Spleen (tissue), 11 donors: ENCODE measurements around the gene GBA2. TPM values are rescaled to one million over a fixed set of nuclear protein-coding genes. Genes with fewer than 3 reads are reported as not detected.

Experiments used
- DNase-seq: peaks from one replicate; pipeline ENCODE4 v3.0.0-alpha.2; 2020
- H3K27ac ChIP-seq, 8 donors: fragments of 200-600 bp; sonication (generic) in 7 of 8; 1 replicate in 4 of 8; 2 replicates in 4 of 8; pipeline versions ENCODE4 v1.5.0 to v1.8.0; 2016 to 2021; ENCODE audit warnings: inconsistent platforms in 4 of 8, mild to moderate bottlenecking in 4 of 8, moderate library complexity in 1 of 8
- H3K27me3 ChIP-seq, 7 donors: fragments of 200-600 bp; sonication (generic) in 6 of 7; replicated peaks in 1 of 7; 1 replicate in 4 of 7; 2 replicates in 3 of 7; pipeline versions ENCODE4 v1.5.0 to v1.8.0; 2016 to 2021; ENCODE audit warnings: inconsistent platforms in 3 of 7, mild to moderate bottlenecking in 1 of 7
- H3K36me3 ChIP-seq, 6 donors: fragments of 200-600 bp; sonication (generic) in 5 of 6; 1 replicate in 4 of 6; 2 replicates in 2 of 6; pipeline versions ENCODE4 v1.5.0 to v1.8.0; 2016 to 2021; ENCODE audit warnings: inconsistent platforms in 2 of 6
- H3K4me1 ChIP-seq, 6 donors: fragments of 200-600 bp; sonication (generic) in 5 of 6; 1 replicate in 3 of 6; 2 replicates in 3 of 6; pipeline versions ENCODE4 v1.5.0 to v1.8.0; 2016 to 2021; ENCODE audit warnings: inconsistent platforms in 3 of 6
- H3K4me3 ChIP-seq, 8 donors: fragments of 200-600 bp; sonication (generic) in 7 of 8; 1 replicate in 4 of 8; 2 replicates in 4 of 8; pipeline versions ENCODE4 v1.5.0 to v1.8.0; 2016 to 2021; ENCODE audit warnings: inconsistent platforms in 4 of 8, mild to moderate bottlenecking in 4 of 8, moderate library complexity in 2 of 8
- H3K9me3 ChIP-seq, 8 donors: fragments of 200-600 bp; sonication (generic) in 7 of 8; 1 replicate in 4 of 8; 2 replicates in 4 of 8; pipeline versions ENCODE4 v1.5.0 to v1.8.0; 2016 to 2021; ENCODE audit warnings: inconsistent platforms in 4 of 8
- CTCF ChIP-seq, 11 experiments: fragments of 200-600 bp in 7 of 11; fragments of 450-650 bp in 4 of 11; sonication (generic) in 4 of 11; IDR thresholded peaks in 8 of 11; conservative IDR thresholded peaks in 3 of 11; 1 replicate in 7 of 11; 2 replicates in 4 of 11; pipeline versions ENCODE4 v1.4.0 to v1.8.0; 2016 to 2021; ENCODE audit warnings: antibody characterized with exemption in 11 of 11, inconsistent platforms in 4 of 11, mild to moderate bottlenecking in 1 of 11
- POLR2A ChIP-seq, 3 donors: fragments of 450-650 bp; IDR thresholded peaks; one replicate each; pipeline ENCODE4 v1.5.1; 2017; ENCODE audit warnings: antibody characterized with exemption in 3 of 3, mild to moderate bottlenecking in 1 of 3
- POLR2AphosphoS5 ChIP-seq, 3 donors: sonication (generic); formaldehyde crosslinking; IDR thresholded peaks; one replicate each; pipeline ENCODE4 v1.5.1; 2017; ENCODE audit warnings: antibody characterized with exemption in 3 of 3
- WGBS, 5 donors: extraction: QIAGEN DNeasy Blood & Tissue Kit in 3 of 5; methylation state at CpG; one replicate each; pipeline versions ENCODE4 v1.1.5 to v1.1.7; 2013 to 2018; 5-methylcytosine and 5-hydroxymethylcytosine counted together
- intact Hi-C: fragments of 100-400 bp; cut with DNase I; formaldehyde crosslinking; loops from one replicate; pipeline ENCODE4 v1.15.0; 2023; ENCODE audit warnings: low total_unique reads
- polyA plus RNA-seq, 3 donors: library from polyadenylated mRNA; stranded (reverse); fragments of 200-250 nt; gene quantifications; one replicate each; pipeline ENCODE4 v1.2.1, GENCODE V29; 2013
- total RNA-seq, 7 donors: library from RNA; depleted of rRNA in 3 of 7; stranded (reverse); fragments of >200 nt in 3 of 7; fragmentation: NEBNext Ultra II Directional in 4 of 7; extraction: Animal tissue kit (Norgen Biotek cat#: 25700) in 4 of 7; gene quantifications; one replicate each; pipeline versions ENCODE4 v1.1.0 to v1.2.1, GENCODE V29; 2016 to 2021
- donor health status: healthy with polysubstance abuse.
- donor health status: DM: no; HTN: no; CAD: no; lungs with moderate emphysema.
- donor health status: DM: no; HTN: no; CAD: no.
- donor health status: Bipolar disorder and iron deficiency.
- donor health status: healthy.
- donor health status: DM: no; HTN: no; CAD: no.
- donor health status: DM: yes; HTN: yes; CAD: no.

The GBA2 gene
- total and polyA plus RNA-seq, 10 donors, result 22.8 to 111 (median 73.1) TPM

GRCh38 chr9:35734096-35734495 lies 14.9 kb downstream of the GBA2 start:
- intact Hi-C loops, result loop anchor here (5.0 to 10.0 kb wide), 2 partner anchors 77 to 129 kb away; partner anchors contain the start of genes CCDC107, RMRP and TESK1
- WGBS, 5 donors, result 88 to 98% (median 94%) methylated on average over 3 of the region's 3 CpGs
- Histone ChIP-seq H3K36me3 (peaks cover 8 to 57% (median 43%) of the 10 kb centered on the region in 6 donors), H3K27ac (peak overlapping the region in 3 of 8 donors; percentile 98 to 100 (median 99)), H3K4me1 (peaks cover 29 to 77% (median 53%) of the 10 kb centered on the region in 6 donors), H3K9me3 (no peaks in the 10 kb centered on the region), H3K4me3 (peak overlapping the region in 1 of 8 donors; percentile 90), H3K27me3 (no peaks in the 10 kb centered on the region)
- no peak for TF ChIP-seq CTCF (IDR thresholded peaks at IDR 0.05 in 8 of 11, conservative IDR thresholded peaks at IDR 0.05 in 3 of 11)
- no peak for TF ChIP-seq POLR2A (IDR thresholded peaks at IDR 0.05)
- no peak for TF ChIP-seq POLR2AphosphoS5 (IDR thresholded peaks at IDR 0.05)
- DNase-seq, result no peak

- TF ChIP-seq POLR2AphosphoS5 (IDR thresholded peaks at IDR 0.05) (no peak), POLR2A (IDR thresholded peaks at IDR 0.05) (no peak), CTCF (IDR thresholded peaks at IDR 0.05 in 8 of 11, conservative IDR thresholded peaks at IDR 0.05 in 3 of 11) (no peak)
- peak overlapping the region; percentile 66 to 90 (median 76) for H3K4me3 ChIP-seq
- intact Hi-C loops, result loop anchor here (5.0 to 10.0 kb wide), 2 partner anchors 76 to 128 kb away; partner anchors contain the start of genes CCDC107, RMRP and TESK1
- H3K36me3 ChIP-seq, result peaks cover 8 to 48% (median 31%) of the 10 kb centered on the region in 6 donors
- peak overlapping the region; percentile 94 to 100 (median 98) for H3K27ac ChIP-seq
- no peak for DNase-seq
- no peaks in the 10 kb centered on the region for H3K27me3 ChIP-seq
- 1 to 2% (median 1%) methylated on average over 14 of the region's 14 CpGs for WGBS, 5 donors
- peaks cover 40 to 88% (median 65%) of the 10 kb centered on the region in 6 donors for H3K4me1 ChIP-seq
- no peaks in the 10 kb centered on the region for H3K9me3 ChIP-seq
Measured at GRCh38 chr9:35732800-35733541, 16.1 kb downstream of the GBA2 start.

GRCh38 chr9:35732185-35732799 lies 16.7 kb downstream of the GBA2 start, which contains the start of the genes CREB3 and TLN1:
TSS of gene CREB3 (plus strand) at chr9:35732666. CDS start at chr9:35732773, 107 bp downstream.
TSS of gene TLN1 (minus strand) at chr9:35732195. CDS start at chr9:35725694, 6,501 bp downstream.
- peak; percentile 100 for DNase-seq
- Histone ChIP-seq H3K27ac (peak within 1 kb of the TSS; percentile 94 to 100 (median 98)), H3K4me1 (peaks cover 47 to 90% (median 71%) of the 10 kb centered on the region in 6 donors), H3K9me3 (no peaks in the 10 kb centered on the region), H3K4me3 (peak within 1 kb of the TSS; percentile 66 to 90 (median 76)), H3K36me3 (peaks cover 7 to 46% (median 24%) of the 10 kb centered on the region in 6 donors), H3K27me3 (no peaks in the 10 kb centered on the region)
- 0 to 1% (median 0%) methylated on average over 33 to 49 of the region's 49 CpGs for WGBS, 5 donors
- TF ChIP-seq CTCF (IDR thresholded peaks at IDR 0.05 in 8 of 11, conservative IDR thresholded peaks at IDR 0.05 in 3 of 11), result peak in 4 of 11 experiments; percentile 26 to 50 (median 34)
- peak; percentile 99 for TF ChIP-seq POLR2AphosphoS5 (IDR thresholded peaks at IDR 0.05)
- peak in 1 of 3 donors; percentile 79 for TF ChIP-seq POLR2A (IDR thresholded peaks at IDR 0.05)
- intact Hi-C loops, result loop anchor here (5.0 to 10.0 kb wide), 2 partner anchors 75 to 127 kb away; partner anchors contain the start of genes CCDC107, RMRP and TESK1
